Iris pigment epithelial cell (primary cell): ENCODE measurements around the gene CAMK2B.
A peak's percentile ranks its signal among the peaks of the same experiment; 100 is the strongest.
"Not testable (repeated sequence)": the region's sequence is repeated elsewhere in the genome, so short reads cannot be mapped to it uniquely, and the experiment has no call there.

Source experiments
- DNase-seq: peaks from one replicate; pipeline ENCODE4 v3.0.0-alpha.2; 2011; ENCODE audit warnings: low read depth

The CAMK2B gene

DNA sequence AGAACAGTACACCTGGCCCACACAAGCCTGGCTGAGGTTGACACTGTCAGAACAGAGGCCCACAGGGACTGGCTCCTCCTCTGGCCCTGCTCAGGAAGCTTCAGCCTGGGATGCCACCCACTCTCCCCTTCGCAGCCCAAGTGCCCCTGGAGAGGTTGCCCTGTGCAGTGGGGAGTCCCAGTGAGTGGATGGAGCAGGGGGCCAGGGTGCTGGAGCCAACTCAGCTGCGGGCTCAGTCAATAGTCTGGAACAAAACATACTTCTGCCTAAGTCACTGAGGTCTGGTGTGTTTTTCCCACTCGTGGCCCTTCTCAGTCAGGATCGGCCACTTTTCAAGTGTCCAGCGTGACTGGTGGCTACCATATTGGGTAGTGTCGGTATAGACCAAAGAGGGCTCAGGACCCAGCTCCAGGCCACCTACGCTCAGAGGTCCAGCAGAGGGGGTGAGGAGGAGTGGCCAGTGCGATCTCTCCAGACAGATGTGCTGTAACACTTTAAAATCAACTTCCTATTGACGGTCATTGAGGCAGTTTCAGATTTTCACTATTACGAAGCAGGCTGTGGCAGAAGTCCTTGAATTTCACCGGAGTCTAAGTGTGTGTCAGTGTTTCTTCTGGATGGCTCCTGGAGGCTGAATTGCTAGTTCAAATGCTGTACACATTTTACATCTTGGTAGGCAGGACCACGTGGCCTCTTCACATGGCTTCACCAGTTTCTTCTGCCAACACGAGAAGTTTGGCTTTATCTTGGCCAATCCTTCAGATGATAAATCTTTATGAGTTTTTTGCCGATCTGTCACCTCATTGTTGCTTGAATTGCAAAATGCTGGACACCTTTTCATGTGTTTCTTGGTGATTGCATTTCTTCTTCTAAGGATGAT is 135.2 kb downstream of the CAMK2B start:
- no peak for DNase-seq

DNA sequence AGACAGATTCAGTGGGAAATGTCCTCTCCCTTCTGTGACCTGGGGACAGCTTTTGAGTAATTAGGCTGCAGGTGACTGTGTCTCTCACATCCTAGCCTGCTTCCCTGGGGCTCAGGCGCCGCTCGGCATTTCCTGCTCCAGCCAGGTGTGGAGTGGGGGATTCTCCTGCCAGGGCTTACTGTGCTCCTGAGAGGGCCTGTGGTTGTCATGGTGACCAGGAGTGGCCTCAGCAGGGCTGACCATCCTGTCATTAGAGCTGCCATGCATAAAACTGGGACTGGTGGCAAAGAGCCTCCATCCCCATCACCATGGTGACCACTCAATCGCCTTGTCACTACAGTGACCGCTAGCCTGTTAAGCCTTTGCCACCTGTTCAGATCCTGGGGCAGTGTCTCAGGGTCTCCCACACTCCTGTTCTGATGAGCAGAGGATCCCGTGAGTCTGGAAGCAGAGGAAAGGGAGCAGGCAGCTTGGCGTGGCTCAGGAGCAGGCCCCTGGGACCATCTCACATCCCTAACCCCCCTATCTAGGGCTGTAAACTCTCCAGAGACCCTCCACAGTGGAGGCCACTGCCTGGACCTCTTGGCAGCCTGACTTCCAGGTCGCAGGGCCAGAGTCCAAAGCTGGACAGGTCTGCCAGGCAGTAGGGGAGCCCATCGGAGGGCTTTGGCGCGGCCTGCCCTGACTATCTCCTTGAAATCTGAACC is 136.0 kb downstream of the CAMK2B start, which contains the start of gene GCK:
Gene GCK (minus strand): TSS at position 154 of the 707 bp plus-strand sequence. CDS start 486 bp downstream, outside the sequence.
- DNase-seq: no peak

DNA sequence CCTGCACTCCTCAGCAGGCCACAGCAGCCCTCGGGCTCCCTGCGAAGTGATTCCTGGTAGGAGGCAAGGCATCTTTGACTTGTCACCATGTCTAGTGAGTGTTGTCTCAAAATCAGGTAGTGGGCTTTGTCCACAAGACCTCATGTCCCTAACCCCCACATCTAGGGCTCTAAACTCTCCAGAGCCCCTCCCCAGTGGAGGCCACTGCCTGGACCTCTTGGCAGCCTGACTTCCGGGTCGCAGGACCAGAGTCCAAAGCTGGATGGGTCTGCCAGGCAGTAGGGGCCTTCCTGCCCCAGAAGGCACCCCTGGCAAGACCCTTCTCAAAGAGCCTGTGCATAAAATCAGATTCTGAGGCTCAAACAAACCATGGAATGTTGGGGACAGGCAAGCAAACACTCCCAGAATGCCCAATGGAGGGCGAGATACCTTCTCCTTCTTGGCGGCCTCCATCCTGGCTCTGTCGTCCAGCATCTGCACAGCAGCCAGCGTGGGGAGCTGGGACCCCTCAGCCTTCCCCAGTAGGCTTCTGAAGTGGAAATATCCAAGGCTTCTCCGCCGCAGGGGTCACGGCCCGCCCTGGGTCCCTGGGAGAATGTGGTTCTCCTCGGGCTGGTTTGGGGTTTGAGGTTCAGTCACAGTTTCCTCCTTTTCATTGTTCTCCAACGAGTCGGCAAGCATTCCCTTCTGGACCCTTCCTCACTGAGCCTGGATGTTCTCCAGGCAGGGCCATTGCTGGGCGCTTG is 136.7 kb downstream of the CAMK2B start:
- DNase-seq: no peak

DNA sequence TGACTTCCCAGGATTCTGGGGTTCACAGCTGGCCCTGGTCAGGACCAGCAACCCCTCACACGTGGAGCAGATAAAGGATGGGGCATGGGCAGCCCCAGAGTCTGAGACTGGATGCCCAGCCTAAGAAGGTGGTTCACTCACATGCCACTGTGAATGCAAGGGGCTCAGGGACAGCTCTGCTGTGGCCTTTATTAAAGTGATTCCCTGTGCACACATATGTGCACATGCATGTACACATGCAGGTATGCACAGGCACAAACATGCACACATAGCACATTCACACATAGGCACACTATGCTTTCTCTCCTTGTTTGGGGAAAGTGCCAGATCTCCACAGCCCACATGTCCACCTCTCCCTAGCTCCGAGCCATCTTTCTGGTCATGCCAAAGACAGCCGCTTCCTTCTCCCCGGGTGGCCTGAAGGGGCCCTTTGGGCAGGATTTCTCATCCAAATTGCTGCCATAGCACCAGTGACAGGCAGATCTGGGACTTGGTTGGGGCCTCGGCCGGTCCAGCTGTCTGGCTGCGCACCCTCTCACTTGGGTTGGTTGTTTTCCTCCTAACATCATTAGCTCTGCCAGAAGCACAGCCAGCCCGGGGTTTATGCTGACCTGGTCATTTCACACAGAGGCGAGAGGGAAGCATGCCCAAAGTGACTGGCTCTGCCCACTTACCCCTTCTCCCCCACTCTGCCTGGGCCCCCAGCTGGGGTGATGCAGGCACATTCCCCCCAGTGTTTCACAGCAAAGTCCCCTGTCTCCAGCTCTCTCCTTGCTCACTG is 137.6 kb downstream of the CAMK2B start:
- no peak for DNase-seq

DNA sequence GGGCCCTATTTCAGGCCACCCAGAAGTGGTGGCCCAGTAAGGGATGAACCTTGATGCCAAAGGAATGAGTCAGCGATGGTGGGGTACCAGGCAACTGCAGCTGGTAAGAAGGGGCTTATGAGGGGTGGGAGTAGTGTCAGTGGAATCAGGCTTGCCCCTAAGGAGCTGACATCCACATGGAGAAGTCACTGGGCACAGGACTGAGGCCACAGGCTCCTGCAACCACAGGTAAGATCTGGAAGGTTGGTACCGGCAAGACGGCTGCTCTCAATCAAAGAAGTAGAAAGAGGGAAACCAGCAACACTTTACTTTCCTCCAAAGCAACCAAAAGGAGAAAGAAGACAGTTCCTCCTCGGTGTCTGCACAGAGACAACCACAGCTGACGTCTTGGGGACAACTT is 138.7 kb downstream of the CAMK2B start:
- DNase-seq: no peak

DNA sequence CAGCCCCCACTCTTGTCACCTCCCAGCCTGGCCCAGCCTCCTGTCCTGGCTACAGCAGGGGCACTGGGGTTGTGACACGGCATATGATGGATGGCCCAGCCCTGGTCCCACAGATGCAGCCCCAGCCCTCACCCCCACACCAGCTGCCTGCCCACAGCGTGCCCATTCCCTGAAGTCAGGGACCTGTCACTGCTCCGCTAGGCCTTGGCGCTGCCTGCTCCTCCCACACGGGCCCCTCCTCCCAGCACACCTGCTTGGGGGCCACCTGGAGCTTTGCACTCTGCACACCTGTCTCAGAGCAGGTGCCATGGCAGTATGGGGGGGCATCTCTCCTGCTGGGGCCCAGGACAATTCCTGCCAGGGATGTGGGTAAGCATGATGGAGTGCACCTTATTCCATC is 139.7 kb downstream of the CAMK2B start:
- DNase-seq: no peak

DNA sequence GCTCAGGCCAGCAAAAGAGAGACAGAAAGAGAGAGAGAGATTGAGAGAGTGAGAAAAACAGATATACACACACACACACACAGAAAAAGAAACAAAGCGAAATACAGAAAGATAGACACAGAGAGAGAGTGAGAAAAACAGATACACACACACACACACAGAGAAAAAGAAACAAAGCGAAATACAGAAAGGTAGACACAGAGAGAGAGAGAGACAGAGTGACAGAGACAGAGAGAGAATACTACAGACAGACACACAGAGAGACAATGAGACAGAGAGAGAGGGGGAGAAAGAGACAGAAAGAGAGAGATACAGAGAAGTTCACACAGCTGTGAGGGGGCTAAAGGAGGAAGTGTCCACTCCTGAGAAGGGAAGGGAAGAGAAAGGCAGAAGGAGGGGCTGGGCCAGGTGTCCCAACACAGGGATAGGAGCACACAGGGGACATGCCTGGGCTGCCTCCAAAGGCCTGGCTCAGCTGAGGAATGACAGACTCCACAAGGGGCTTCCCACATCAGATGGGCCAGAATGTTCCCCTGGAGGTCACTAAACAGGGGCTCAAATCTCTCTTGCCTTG is 140.4 kb downstream of the CAMK2B start:
- DNase-seq: no peak

DNA sequence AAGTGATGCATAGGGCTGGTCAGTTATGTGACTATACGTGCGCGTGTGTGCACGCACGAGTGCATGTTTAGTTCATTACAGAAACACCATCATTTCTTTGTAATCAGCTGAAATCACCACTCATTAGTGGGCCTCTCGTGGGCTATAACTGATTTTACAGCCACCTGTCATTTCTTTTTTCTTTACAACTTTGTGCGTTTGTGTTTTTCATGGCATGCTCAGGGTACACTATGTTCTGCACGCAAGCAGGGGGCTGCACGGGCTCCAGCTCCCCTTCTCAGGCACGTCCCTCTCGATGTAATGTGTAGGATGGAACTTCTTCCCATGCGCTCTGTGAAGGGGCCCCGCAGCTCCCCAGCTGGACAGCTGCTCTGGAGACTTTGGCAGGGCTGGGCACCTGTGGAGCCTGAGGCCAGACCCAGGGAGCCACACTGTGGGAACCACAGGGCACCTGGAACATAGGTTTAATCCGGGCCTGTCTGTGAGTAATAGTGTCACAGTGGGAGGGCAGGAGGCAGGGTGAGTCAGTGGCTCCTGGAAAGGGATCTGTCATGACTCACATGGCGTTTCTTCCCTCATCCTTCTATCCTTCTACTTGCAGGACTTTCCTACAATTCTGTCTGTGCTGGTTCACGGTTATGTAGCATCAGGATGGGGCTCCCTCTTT is 141.1 kb downstream of the CAMK2B start:
- peak; percentile 88 for DNase-seq

DNA sequence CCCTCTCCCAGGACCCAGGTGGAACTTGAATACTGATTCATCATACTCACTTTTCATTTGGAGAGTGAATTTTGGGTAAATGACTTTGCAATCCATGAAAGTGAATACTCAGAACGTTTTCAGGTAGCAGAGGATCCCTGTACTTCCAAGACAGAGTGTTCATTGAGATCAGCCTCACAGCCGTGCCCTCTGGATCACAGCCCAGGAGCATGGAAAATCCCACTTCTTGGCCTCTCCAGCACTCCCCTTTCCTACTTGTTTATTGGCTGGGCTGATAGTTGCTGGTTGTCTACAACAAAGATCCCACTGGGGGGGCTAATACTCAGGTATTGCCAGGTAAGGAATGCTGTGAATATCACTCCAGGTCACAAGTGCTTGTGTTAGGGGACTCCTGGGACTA is 142.0 kb downstream of the CAMK2B start:
- no peak for DNase-seq

DNA sequence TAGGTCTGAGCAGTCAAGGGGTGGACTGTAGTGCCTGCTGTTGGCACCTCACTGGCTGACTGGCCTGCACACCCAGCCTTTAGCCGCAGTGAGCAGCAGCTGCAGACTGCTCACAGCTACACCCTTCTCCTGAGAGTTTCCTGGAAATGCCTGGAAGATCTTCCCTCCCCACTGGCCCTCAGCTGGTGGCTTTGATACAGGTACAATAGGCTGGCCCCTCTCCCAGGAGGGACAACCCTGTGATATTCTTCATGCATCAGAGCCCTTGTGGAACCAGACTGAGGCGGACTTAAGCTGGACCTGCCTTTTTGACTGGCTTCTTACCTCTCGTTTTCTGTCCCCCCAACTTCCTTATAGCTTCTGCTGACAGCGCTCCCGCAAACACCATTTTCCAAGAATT is 142.6 kb downstream of the CAMK2B start:
- DNase-seq: no peak

DNA sequence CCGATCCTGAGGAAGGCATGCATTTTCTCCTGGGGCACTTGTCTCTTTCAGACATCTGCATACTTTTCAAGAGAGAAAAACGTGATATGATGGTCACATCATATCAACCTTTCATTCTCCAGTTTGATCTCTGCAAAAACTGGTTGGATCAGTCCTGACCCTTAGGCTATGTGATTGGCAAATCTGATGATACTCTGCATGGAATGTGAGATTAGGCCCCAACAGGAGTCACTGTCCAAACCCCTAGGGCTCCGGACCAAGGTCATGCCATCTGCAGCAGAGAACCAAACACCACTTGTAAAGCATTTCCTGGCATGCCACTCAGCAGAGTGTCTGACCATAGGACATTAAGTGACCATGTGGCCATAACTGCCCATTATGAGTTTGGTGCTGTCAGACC is 144.8 kb downstream of the CAMK2B start:
- DNase-seq: no peak

DNA sequence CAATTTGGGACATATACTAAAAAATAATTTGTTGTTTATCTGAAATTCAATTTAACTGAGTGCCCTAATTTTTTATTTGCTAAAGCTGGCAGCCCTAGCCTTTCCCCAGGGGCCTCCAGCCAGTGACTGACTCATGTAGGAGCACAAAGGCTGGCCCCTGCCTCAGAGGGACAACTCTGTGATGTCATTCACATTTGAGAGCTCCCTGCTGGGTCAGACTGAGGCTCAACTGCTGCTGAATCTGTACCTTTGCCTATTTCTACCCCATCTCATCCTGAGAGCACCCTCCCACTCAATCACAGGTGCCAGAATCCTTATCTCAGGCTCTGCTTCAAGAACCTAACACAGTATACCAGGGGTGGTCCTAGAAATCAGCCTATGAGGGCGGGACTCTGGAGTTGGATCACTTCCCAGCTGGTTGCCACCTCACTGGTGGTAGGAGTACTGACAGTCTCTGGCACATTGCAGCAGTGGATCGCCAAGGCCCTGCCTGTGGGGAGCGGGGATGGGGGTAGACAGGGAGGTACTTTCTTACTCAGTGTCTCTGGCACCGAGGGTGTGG is 147.7 kb downstream of the CAMK2B start:
- DNase-seq: peak; percentile 27

DNA sequence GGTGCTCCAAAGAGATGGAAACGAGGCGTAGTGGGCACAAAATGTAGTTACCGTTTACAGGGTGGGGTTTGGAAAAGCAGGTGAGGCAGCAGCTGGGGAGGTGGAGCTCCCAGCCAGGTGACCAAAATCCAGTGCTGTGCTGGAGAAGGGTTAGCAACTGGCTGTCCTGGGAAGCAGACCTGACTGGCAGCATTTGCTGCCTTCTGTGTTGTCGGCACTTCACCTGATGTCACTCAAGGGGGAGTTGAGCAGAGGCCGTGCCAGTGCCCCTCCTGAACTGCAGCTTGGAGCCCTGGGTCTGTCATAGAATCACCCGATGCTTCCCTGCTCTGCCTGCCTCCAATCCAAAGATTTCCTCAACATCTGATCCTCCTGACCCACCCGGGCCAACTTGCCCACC is 148.9 kb downstream of the CAMK2B start:
- DNase-seq: no peak

DNA sequence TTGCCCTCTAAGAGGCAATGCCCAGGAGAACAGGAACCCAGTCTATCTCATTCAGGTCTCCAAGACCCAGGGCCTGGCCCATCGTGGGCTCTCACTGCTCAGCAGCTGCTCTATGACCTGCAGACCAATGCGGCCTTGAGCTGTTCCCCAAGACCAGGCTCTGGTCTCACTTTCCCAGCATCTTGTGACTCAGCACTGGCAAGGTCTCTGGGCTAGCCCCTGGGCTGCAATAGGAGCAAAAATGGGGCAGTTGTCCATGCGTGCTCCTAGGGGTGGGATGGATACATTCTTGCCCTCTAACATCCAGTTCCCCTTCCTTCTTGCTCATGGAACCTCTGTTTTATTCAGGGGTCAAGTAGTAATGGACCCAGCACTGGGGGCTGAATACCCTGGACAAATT is 149.7 kb downstream of the CAMK2B start:
- DNase-seq: no peak

DNA sequence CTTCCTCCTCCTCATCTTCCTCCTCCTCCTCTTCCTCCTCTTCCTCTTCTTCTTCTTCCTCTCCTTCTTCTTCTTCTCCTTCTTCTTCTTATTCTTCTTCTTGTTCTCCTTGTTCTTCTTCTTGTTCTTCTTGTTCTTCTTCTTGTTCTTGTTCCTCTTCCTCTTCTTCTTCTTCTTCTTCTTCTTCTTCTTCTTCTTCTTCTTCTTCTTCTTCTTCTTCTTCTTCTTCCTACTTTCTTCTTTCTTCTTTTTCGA is 150.8 kb downstream of the CAMK2B start:
- DNase-seq: not testable (repeated sequence)

DNA sequence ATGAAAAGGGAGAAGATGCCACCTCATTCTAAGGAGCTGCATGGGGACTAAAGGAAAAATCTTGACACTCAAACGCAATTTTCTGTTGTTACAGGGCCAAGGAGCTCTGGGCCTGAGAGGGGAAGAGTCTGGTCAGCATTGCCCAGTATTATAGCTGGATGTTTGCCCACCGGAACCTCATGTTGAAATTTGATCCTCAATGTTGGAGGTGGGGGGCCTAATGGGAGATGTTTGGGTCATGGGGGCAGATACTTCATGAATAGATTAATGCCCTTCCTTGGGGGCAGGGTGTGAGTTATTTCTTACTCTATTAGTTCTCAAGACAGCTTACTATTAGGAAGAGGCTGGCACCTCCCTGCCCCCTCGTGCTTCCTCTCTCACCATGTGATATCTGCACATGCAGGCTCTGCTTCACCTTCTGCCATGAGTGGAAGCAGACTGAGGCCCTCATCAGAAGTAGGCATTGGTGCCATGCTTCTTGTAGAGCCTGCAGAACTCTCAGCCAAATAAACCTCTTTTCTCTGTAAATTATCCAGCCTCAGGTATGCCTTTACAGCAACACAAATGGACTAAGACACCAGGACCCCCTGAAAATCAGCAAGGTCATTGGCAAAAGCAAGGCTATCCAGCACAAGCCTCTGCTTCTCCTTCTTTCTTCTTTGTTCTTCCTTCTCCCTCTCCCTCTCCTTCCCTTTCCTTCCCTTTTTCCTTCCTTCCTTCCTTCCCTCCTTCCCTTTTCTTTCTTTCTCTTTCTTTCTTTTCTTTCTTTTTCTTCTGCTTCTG is 151.3 kb downstream of the CAMK2B start:
- DNase-seq: no peak

DNA sequence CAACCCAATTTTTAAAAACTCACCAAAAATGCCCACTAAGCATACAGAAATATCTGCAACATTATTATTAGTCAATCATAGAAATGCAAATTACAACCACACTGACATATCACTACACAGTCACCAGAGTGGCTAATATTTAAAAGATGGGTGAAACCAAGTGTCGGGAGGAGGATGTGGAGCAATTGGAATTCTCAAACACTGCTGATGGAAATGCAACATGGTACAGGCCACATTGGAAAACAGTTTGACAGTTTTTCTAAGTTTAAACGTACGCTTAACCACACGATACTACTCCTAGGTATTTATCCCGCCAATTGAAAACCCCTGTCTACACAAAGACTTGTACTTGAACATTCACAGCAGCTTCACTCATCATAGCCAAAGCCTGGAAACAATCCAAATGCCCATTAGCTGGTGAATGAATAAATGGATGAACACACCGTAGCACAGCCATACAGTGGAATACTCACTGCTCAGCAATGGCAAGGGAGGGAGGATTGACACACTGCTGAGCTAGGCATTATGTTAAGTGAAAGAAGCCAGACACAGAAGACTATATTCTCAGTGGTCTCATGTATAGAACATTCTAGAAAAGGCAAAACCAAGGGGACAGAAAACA is 152.5 kb downstream of the CAMK2B start:
- DNase-seq: no peak

DNA sequence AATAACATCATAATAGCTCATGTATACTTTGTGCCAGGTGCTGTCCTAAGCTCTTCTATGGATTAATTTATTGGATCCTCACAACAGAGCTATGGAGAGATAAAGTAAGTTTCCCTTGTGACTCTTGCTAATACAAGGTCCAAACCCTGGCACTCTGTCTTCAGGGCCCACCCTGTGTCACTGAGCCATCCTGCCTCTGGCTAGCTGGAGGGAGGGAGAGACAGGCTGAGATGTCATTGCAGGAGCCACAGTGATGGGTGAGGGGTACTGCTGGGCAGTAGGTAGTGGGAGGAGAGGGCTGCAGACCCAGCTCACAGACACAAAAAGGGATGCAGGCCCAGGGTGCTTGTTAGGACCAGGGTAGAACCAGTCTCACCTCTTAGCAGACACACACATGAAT is 153.0 kb downstream of the CAMK2B start:
- no peak for DNase-seq

DNA sequence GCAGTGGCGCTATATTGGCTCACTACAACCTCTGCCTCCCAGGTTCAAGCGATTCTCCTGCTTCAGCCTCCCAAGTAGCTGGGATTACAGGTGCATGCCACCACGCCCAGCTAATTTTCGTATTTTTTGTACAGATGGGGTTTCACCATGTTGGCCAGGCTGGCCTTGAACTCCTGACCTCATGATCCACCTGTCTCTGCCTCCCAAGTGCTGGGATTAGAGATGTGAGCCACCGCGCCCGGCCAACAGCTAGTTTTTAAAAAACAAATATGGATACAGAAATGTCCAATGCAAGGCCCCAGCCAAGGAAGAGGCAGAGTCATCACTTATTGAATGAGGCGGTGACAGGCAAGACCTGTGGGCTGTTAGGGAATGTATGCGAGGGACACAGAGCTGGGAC is 153.5 kb downstream of the CAMK2B start:
- DNase-seq: not testable (repeated sequence)

DNA sequence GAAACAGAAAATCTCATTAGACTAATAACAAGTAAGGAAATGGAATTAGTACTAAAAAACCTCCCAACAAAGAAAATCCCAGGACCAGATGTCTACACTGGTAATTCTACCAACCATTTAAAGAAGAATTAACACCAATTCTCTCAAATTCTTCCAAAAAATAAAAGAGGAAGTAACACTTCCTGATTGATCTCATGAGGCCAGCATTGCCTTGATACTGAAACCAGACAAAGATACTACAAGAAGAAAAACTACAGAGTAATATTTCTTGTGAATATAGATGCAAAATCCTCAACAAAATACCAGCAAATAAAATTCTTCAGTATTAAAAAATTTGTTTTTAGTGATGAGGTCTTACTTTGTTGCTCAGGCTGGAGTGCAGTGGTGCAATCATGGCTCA is 157.5 kb downstream of the CAMK2B start:
- DNase-seq: no peak
